SK-N-MC (cell line): ENCODE data around the gene CCDC191.

ENCODE experiments used
- DNase-seq: peaks from one replicate; pipeline ENCODE4 v3.0.0-alpha.2; 2011; ENCODE audit warnings: low read depth, low spot score
- H3K27ac ChIP-seq: fragments of 200-600 bp; sonication (generic); 2 replicates; pipeline ENCODE4 v1.5.1; 2016; ENCODE audit warnings: mixed run types
- H3K36me3 ChIP-seq: fragments of 200-600 bp; sonication (generic); 2 replicates; pipeline ENCODE4 v1.6.1; 2017; ENCODE audit warnings: antibody characterized with exemption, low read length, mixed read lengths; ENCODE audit not compliant: insufficient read depth
- H3K4me3 ChIP-seq: fragments of 200-600 bp; sonication (generic); 2 replicates; pipeline ENCODE4 v1.5.1; 2016
- H3K9ac ChIP-seq: fragments of 200-600 bp; sonication (generic); 2 replicates; pipeline ENCODE4 v1.8.0; 2017; ENCODE audit warnings: mixed run types, mixed read lengths; ENCODE audit not compliant: insufficient read length
- H3K9me3 ChIP-seq: fragments of 200-600 bp; sonication (generic); 2 replicates; pipeline ENCODE4 v1.6.1; 2017; ENCODE audit warnings: low read depth, mild to moderate bottlenecking, antibody characterized with exemption, low read length, moderate library complexity, mixed read lengths
- EZH2 ChIP-seq: fragments of 200-600 bp; sonication (generic); IDR thresholded peaks from one replicate; pipeline ENCODE4 v1.6.1; 2017; ENCODE audit warnings: antibody characterized with exemption
- FOXP2 ChIP-seq: optimal IDR thresholded peaks from 2 replicates; pipeline ENCODE3; 2011; ENCODE audit warnings: mild to moderate bottlenecking, moderate library complexity; ENCODE audit not compliant: insufficient read depth; ENCODE audit errors: extremely low read length, control extremely low read depth
- POLR2AphosphoS5 ChIP-seq: IDR thresholded peaks from 2 replicates; pipeline ENCODE4 v1.6.1; 2012; ENCODE audit warnings: mild to moderate bottlenecking, low read depth, low read length, borderline replicate concordance

Gene CCDC191, protein sequence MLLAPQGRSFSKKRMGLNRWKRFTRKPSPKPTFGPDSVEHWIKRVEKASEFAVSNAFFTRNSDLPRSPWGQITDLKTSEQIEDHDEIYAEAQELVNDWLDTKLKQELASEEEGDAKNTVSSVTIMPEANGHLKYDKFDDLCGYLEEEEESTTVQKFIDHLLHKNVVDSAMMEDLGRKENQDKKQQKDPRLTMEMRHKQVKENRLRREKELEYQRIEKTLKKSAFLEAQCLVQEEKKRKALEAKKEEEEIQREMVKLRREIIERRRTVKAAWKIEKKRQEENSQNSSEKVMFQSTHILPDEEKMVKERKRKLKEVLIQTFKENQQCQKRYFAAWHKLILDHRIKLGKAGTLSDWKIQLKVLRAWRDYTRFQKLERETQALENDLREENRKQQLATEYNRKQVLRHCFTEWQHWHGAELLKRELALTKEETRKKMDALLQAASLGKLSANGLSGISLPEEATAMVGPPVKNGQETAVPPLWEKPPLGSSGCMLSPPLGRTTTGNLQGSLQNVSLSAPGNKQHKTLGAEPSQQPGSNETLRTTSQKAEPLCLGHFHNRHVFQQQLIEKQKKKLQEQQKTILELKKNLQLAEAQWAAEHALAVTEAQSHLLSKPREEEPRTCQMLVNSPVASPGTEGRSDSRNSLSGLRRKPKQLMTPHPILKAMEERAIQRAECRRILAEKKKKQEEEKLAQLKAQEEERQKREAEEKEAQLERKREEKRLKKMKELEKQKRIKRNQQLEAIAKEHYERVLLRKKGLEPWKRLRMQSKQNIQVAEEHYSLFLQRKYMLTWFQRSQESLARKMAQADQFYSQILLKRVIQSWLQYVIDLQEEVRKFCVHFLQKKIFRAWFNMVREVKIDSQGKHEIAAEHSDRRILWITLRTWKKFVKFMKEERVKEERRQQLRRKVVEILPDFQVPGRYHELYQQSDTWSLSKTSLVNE

DNA sequence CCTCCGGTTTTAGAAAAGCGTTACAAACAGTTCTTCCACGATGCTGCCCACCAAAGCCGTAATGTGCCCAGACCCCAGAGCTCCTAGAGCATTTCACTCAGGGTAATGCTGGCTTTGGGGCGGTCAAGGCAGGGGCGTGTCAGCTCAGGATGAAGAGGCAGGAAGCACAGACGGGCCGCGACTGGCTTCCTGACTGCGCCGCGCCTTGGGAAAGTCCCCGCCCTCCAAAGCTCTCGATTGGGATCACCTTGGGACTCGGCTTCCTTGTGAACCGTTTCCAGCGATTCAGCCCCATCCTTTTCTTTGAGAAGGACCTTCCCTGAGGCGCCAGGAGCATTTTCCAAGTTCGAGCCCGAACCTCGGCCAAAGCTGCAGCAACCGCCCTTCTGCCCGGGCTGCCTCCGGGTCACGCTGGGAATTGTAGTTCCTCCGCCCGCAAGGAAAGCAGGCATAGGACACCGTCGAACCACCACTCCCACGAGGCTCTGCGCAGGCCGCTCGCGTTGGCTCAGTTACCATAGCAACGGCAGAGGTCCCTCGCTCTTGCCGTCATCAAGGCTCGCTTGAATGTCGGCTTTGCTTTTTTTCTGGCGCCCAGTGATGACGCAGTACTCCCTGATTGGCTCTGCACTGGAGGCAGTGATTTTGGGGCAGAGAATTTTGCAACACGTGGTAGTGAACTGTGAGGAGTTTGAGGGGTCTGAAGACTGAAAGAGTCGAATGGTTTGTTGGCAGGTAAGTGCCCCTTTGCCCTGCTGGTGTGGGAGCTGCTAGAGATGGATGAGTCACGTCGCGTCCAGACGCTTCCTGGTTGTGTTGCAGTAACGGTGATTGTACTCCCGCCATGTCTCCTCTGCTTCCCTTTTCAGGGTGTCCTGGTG is at the start of gene CCDC191, which contains the start of gene QTRT2:
CCDC191 (minus strand) TSS at position 397 of the 881 bp plus-strand sequence; CDS start at position 337, 60 bp downstream.
QTRT2 (plus strand) TSS at position 608 of the 881 bp plus-strand sequence. CDS start 8,521 bp downstream, outside the sequence.
- Histone ChIP-seq H3K27ac (peak within 1 kb of the TSS; percentile 51; the same call in 1 of the 2 replicates), H3K9me3 (no peaks in the 10 kb centered on the region), H3K36me3 (peaks cover 6% of the 10 kb centered on the region; the same call in 1 of the 2 replicates), H3K9ac (peak within 1 kb of the TSS; percentile 86), H3K4me3 (peak within 1 kb of the TSS; percentile 97)
- DNase-seq, result peak; percentile 96
- peak; percentile 80 for TF ChIP-seq POLR2AphosphoS5
- no peak for TF ChIP-seq EZH2
- no peak for TF ChIP-seq FOXP2

DNA sequence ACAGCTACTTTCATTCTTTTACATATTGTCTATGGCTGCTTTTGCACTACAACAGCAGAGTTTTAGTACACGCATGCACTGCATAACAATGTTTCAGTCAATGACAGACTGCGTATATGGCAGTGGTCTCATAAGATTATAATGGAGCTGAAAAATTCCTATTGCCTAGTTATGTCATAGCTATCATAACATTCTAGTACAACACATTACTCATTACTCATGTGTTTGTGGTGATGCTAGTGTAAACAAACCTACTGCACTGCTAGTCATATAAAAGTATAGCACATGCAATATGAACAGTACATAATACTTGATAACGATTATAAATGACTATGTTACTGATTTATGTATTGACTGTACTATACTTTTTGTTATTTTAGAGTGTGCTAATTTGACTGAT is 48.1 kb upstream of the CCDC191 start:
- no peaks in the 10 kb centered on the region for H3K9me3 ChIP-seq
- H3K27ac ChIP-seq, result no peak overlapping the region
- no peak overlapping the region for H3K9ac ChIP-seq
- H3K36me3 ChIP-seq, result no peaks in the 10 kb centered on the region
- DNase-seq, result no peak
- TF ChIP-seq FOXP2, result no peak
- TF ChIP-seq POLR2AphosphoS5, result no peak
- no peak for TF ChIP-seq EZH2
- no peak overlapping the region for H3K4me3 ChIP-seq

- no peak overlapping the region for H3K4me3 ChIP-seq
- H3K27ac ChIP-seq, result no peak overlapping the region
- H3K9ac ChIP-seq, result no peak overlapping the region
- no peaks in the 10 kb centered on the region for H3K36me3 ChIP-seq
- no peaks in the 10 kb centered on the region for H3K9me3 ChIP-seq
- TF ChIP-seq EZH2, result no peak
- TF ChIP-seq POLR2AphosphoS5, result no peak
- no peak for TF ChIP-seq FOXP2
- DNase-seq, result no peak
Measured at GRCh38 chr3:114103858-114104257, 47.5 kb upstream of the CCDC191 start.

DNA sequence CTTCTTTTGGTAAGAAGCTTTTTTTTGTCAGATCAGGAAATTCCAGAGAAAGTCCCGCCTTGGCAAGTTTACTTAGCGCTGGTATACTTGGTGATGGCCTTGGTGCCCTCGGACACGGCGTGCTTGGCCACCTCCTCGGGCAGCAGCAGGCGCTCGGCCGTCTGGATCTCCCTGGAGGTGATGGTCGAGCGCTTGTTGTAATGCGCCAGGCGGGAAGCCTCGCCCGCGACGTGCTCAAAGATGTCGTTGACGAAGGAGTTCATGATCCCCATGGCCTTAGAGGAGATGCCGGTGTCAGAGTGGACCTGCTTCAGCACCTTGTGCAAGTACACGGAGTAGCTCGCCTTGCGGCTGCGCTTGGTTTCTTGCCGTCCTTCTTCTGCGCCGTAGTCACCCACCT is 46.9 kb upstream of the CCDC191 start:
- no peak overlapping the region for H3K27ac ChIP-seq
- DNase-seq, result no peak
- H3K4me3 ChIP-seq, result no peak overlapping the region
- no peaks in the 10 kb centered on the region for H3K9me3 ChIP-seq
- H3K9ac ChIP-seq, result no peak overlapping the region
- H3K36me3 ChIP-seq, result no peaks in the 10 kb centered on the region
- no peak for TF ChIP-seq EZH2
- no peak for TF ChIP-seq FOXP2
- TF ChIP-seq POLR2AphosphoS5, result no peak

GRCh38 chr3:114101101-114101500 is 44.8 kb upstream of the CCDC191 start:
- TF ChIP-seq POLR2AphosphoS5 (no peak), EZH2 (no peak), FOXP2 (no peak)
- Histone ChIP-seq H3K4me3 (no peak overlapping the region), H3K27ac (no peak overlapping the region), H3K9me3 (no peaks in the 10 kb centered on the region), H3K9ac (no peak overlapping the region), H3K36me3 (no peaks in the 10 kb centered on the region)
- no peak for DNase-seq

- H3K9ac ChIP-seq, result no peak overlapping the region
- DNase-seq, result no peak
- no peaks in the 10 kb centered on the region for H3K36me3 ChIP-seq
- no peak overlapping the region for H3K27ac ChIP-seq
- no peak overlapping the region for H3K4me3 ChIP-seq
- no peak for TF ChIP-seq FOXP2
- no peak for TF ChIP-seq POLR2AphosphoS5
- no peak for TF ChIP-seq EZH2
- no peaks in the 10 kb centered on the region for H3K9me3 ChIP-seq
Measured at GRCh38 chr3:114095796-114096195, 39.5 kb upstream of the CCDC191 start.

DNA sequence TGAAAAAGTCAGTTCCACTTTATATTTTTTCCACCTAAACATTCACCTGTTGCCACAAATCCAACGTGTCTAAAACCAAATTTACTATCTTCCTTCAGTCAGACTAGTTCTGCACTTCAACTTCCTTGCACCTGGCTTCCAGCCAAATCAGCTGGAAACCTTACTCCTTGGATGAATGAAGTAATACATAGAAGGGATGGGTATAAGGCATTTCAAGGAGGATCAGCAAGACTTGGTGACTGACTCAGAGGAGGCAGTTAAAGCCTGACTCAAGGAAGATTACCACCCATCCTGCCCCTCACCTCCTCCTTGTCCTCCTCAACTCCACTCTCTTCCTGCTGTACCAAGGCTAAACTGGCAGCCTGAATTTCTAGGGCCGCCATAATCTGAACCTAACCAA is 37.3 kb upstream of the CCDC191 start:
- no peaks in the 10 kb centered on the region for H3K36me3 ChIP-seq
- TF ChIP-seq FOXP2 (no peak), EZH2 (no peak), POLR2AphosphoS5 (no peak)
- no peak overlapping the region for H3K4me3 ChIP-seq
- H3K27ac ChIP-seq, result no peak overlapping the region
- H3K9me3 ChIP-seq, result no peaks in the 10 kb centered on the region
- H3K9ac ChIP-seq, result no peak overlapping the region
- peak; percentile 12 for DNase-seq

- H3K9ac ChIP-seq, result no peak overlapping the region
- no peak overlapping the region for H3K27ac ChIP-seq
- DNase-seq, result no peak
- H3K36me3 ChIP-seq, result peaks cover 2% of the 10 kb centered on the region; the same call in 1 of the 2 replicates
- no peaks in the 10 kb centered on the region for H3K9me3 ChIP-seq
- no peak for TF ChIP-seq FOXP2
- TF ChIP-seq EZH2, result no peak
- TF ChIP-seq POLR2AphosphoS5, result no peak
- H3K4me3 ChIP-seq, result no peak overlapping the region
Measured at GRCh38 chr3:114093016-114093380, 36.7 kb upstream of the CCDC191 start.
